ENCODE data around the gene MAP4K2. TPM values are rescaled to one million over a fixed set of nuclear protein-coding genes. Genes with fewer than 3 reads are reported as not detected.

Gene MAP4K2
- total and polyA plus RNA-seq, 2 of the 13 experiments (the other 11 are each of a cell fraction or from before 2014, with no cell fraction given): 8.3 to 17.6 TPM

DNA sequence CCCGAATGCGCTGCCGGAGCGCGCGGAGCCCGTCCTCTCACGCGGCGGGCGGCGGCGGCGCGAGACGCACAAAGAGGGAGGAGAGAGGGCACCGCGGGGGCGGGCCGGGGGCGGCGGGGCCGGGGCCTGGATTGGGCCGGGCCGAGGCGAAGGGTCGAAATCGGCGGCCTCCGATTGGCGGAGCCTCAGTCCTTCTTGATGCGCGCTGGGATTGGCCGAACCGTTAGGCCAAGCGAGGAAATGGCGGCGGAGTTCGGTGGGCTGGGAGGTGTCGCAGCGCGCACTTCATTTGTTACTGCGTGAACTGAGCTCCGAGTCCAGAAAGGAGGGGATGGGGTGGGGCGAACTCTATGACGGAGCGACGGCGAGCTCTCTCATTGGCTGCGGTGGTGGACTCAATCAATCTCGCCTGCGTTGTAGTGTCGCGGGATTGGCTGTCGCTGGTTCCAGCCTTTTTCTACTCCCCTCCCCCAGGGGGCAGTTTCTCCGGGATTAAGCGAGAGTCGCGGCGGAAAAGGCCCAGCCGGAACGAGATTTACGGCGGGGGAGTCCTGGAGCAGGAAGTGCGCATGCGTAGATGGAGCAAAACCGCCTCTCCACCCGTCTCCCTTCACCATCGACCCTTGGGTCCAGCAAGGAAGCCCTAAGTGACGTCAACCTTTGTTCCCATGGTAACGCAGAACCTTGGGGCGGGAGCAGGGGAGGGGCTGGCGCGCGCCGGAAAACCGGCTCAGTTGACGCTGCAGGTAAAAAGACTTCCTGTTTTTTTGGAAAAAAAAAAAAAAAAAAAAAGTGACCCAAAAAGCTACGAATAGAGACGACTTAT lies 24.3 kb downstream of the MAP4K2 start, which contains the start of gene SF1 (continued):
- TF ChIP-seq NFATC3 (CRISPR knock-in tag; IDR thresholded peaks at IDR 0.05): no peak
- TF ChIP-seq GZF1 (CRISPR knock-in tag; IDR thresholded peaks at IDR 0.05): no peak
- peak; percentile 91 for TF ChIP-seq SMAD3 (CRISPR knock-in tag; IDR thresholded peaks at IDR 0.05)
- no peak; the same call in 1 of the 3 replicates for TF ChIP-seq MXI1 (IDR thresholded peaks at IDR 0.05; ENCODE audit: borderline replicate concordance, low read depth, low read length)
- TF ChIP-seq NBN (conservative IDR thresholded peaks at IDR 0.05): no peak
- TF ChIP-seq, protein P1, sequence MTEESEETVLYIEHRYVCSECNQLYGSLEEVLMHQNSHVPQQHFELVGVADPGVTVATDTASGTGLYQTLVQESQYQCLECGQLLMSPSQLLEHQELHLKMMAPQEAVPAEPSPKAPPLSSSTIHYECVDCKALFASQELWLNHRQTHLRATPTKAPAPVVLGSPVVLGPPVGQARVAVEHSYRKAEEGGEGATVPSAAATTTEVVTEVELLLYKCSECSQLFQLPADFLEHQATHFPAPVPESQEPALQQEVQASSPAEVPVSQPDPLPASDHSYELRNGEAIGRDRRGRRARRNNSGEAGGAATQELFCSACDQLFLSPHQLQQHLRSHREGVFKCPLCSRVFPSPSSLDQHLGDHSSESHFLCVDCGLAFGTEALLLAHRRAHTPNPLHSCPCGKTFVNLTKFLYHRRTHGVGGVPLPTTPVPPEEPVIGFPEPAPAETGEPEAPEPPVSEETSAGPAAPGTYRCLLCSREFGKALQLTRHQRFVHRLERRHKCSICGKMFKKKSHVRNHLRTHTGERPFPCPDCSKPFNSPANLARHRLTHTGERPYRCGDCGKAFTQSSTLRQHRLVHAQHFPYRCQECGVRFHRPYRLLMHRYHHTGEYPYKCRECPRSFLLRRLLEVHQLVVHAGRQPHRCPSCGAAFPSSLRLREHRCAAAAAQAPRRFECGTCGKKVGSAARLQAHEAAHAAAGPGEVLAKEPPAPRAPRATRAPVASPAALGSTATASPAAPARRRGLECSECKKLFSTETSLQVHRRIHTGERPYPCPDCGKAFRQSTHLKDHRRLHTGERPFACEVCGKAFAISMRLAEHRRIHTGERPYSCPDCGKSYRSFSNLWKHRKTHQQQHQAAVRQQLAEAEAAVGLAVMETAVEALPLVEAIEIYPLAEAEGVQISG (CRISPR knock-in tag; IDR thresholded peaks at IDR 0.05): peak; percentile 68; the same call in 1 of the 2 replicates
- no peak for TF ChIP-seq ZNF737 (CRISPR knock-in tag; IDR thresholded peaks at IDR 0.05; ENCODE audit: borderline replicate concordance)
- TF ChIP-seq ZNF232 (CRISPR knock-in tag; IDR thresholded peaks at IDR 0.05; ENCODE audit: borderline replicate concordance): no peak
- TF ChIP-seq HOXD1 (CRISPR knock-in tag; IDR thresholded peaks at IDR 0.05): 0 out of 2 replicates have a peak, but pooled peaks have one; percentile 23
- TF ChIP-seq HNF4G (IDR thresholded peaks at IDR 0.05; ENCODE audit: borderline replicate concordance, low read depth, low read length): peak; percentile 33; the same call in 1 of the 2 replicates
- no peak for TF ChIP-seq HNF4G (CRISPR knock-in tag; IDR thresholded peaks at IDR 0.05; ENCODE audit: borderline replicate concordance, low read depth)
- TF ChIP-seq, protein P2, sequence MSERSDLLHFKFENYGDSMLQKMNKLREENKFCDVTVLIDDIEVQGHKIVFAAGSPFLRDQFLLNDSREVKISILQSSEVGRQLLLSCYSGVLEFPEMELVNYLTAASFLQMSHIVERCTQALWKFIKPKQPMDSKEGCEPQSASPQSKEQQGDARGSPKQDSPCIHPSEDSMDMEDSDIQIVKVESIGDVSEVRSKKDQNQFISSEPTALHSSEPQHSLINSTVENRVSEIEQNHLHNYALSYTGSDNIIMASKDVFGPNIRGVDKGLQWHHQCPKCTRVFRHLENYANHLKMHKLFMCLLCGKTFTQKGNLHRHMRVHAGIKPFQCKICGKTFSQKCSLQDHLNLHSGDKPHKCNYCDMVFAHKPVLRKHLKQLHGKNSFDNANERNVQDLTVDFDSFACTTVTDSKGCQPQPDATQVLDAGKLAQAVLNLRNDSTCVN (CRISPR knock-in tag; IDR thresholded peaks at IDR 0.05; ENCODE audit: borderline replicate concordance): no peak
- TF ChIP-seq EP300 (IDR thresholded peaks at IDR 0.05; ENCODE audit: low read depth in 2 of 2, low read length in 2 of 2): 0 out of 4 replicates have a peak, but pooled peaks of 1 of the 2 experiments have one; percentile 6
- TF ChIP-seq EP300 (CRISPR knock-in tag; IDR thresholded peaks at IDR 0.05; ENCODE audit: borderline replicate concordance): no peak; the same call in 1 of the 2 replicates
- TF ChIP-seq CHD2 (IDR thresholded peaks at IDR 0.05; ENCODE audit: low read depth, low read length): peak; percentile 96
- TF ChIP-seq SAP130 (CRISPR knock-in tag; IDR thresholded peaks at IDR 0.05; ENCODE audit: low read depth): peak; percentile 73
- TF ChIP-seq, protein P3, sequence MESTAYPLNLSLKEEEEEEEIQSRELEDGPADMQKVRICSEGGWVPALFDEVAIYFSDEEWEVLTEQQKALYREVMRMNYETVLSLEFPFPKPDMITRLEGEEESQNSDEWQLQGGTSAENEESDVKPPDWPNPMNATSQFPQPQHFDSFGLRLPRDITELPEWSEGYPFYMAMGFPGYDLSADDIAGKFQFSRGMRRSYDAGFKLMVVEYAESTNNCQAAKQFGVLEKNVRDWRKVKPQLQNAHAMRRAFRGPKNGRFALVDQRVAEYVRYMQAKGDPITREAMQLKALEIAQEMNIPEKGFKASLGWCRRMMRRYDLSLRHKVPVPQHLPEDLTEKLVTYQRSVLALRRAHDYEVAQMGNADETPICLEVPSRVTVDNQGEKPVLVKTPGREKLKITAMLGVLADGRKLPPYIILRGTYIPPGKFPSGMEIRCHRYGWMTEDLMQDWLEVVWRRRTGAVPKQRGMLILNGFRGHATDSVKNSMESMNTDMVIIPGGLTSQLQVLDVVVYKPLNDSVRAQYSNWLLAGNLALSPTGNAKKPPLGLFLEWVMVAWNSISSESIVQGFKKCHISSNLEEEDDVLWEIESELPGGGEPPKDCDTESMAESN (CRISPR knock-in tag; conservative IDR thresholded peaks at IDR 0.05): peak; percentile 31
- TF ChIP-seq TBX3 (IDR thresholded peaks at IDR 0.05; ENCODE audit: borderline replicate concordance): peak; percentile 57; the same call in 1 of the 2 replicates
- peak; percentile 88; the same call in 1 of the 2 replicates for TF ChIP-seq ZFY (CRISPR knock-in tag; IDR thresholded peaks at IDR 0.05)
- TF ChIP-seq PCBP2 (optimal IDR thresholded peaks at IDR 0.05; ENCODE audit: low read depth, low read length, poor library complexity, severe bottlenecking): no peak
- TF ChIP-seq ZNF772 (CRISPR knock-in tag; IDR thresholded peaks at IDR 0.05): peak; percentile 44; the same call in 1 of the 2 replicates
- TF ChIP-seq, protein P4, sequence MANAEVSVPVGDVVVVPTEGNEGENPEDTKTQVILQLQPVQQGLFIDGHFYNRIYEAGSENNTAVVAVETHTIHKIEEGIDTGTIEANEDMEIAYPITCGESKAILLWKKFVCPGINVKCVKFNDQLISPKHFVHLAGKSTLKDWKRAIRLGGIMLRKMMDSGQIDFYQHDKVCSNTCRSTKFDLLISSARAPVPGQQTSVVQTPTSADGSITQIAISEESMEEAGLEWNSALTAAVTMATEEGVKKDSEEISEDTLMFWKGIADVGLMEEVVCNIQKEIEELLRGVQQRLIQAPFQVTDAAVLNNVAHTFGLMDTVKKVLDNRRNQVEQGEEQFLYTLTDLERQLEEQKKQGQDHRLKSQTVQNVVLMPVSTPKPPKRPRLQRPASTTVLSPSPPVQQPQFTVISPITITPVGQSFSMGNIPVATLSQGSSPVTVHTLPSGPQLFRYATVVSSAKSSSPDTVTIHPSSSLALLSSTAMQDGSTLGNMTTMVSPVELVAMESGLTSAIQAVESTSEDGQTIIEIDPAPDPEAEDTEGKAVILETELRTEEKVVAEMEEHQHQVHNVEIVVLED (CRISPR knock-in tag; IDR thresholded peaks at IDR 0.05; ENCODE audit: borderline replicate concordance): peak; percentile 72; the same call in 1 of the 2 replicates
